K562 (cell line): ENCODE results near the gene EXOC6. TPM values are rescaled to one million over a fixed set of nuclear protein-coding genes. Genes with fewer than 3 reads are reported as not detected.

ENCODE experiments used
- ATAC-seq: fragments of 200-7000 bp; cut with Tn5 transposase; 3 replicates; pipeline ENCODE4 v1.9.1; 2020; ENCODE audit warnings: moderate library complexity
- BruUV-seq: library from RNA; stranded (reverse); fragments of 400-500 nt; replicated peaks from 2 replicates; lab custom pipeline; 2021; lab: Mats Ljungman, UMichigan
- CTCF ChIA-PET: fragments of 300-600 bp; formaldehyde crosslinking; extraction: SDS; loops from one replicate; lab custom pipeline; 2021; ENCODE audit warnings: low intra/inter-chr PET ratio; lab: Yijun Ruan, JAX
- POLR2A ChIA-PET: fragments of 300-600, 350-650 bp; sonication (Branson Sonifier 250); formaldehyde crosslinking; extraction: SDS; loops from one replicate; lab custom pipeline; 2021; ENCODE audit warnings: antibody characterized with exemption, inconsistent platforms; lab: Yijun Ruan, JAX
- DNase-seq, 4 experiments: peaks; one replicate each; pipeline versions ENCODE4 v3.0.0 to v3.0.0-alpha.2; 2011 to 2018; ENCODE audit warnings: low spot score in 3 of 4, mixed read lengths in 3 of 4; ENCODE audit errors: extremely low read depth in 1 of 4
- FAIRE-seq: peaks from 2 replicates; lab custom pipeline; 2011; peaks lifted over from hg19 to GRCh38; lab: Jason Lieb, UNC
- H2AFZ ChIP-seq: 2 replicates; pipeline ENCODE4 v1.6.0; 2011; ENCODE audit warnings: low read depth, low read length, control low read depth, inconsistent platforms
- H3K27ac ChIP-seq: fragments of 200-600 bp; 3 replicates; pipeline ENCODE4 v1.8.0; 2011; ENCODE audit warnings: low read depth, mild to moderate bottlenecking, control low read depth, inconsistent platforms, low read length, moderate library complexity, mixed read lengths; ENCODE audit errors: extremely low read depth
- H3K27me3 ChIP-seq, 2 experiments: fragments of 300-600 bp in 1 of 2; 2 replicates in 1 of 2; 3 replicates in 1 of 2; pipeline versions ENCODE4 v1.6.0 to v1.8.0; 2011; ENCODE audit warnings: inconsistent platforms in 2 of 2, low read length in 2 of 2, mild to moderate bottlenecking in 1 of 2, mixed read lengths in 1 of 2, moderate library complexity in 1 of 2; ENCODE audit not compliant: control insufficient read depth in 2 of 2, insufficient read depth in 2 of 2
- H3K36me3 ChIP-seq: fragments of 300-600 bp; 3 replicates; pipeline ENCODE4 v1.8.0; 2011; ENCODE audit warnings: mild to moderate bottlenecking, low read length, inconsistent platforms; ENCODE audit not compliant: control insufficient read depth, insufficient read depth
- H3K4me1 ChIP-seq, 2 experiments: fragments of 200-600 bp in 1 of 2; replicated peaks in 1 of 2; 2 replicates in 1 of 2; 3 replicates in 1 of 2; pipeline versions ENCODE4 v1.5.1 to v1.8.0; 2011; ENCODE audit warnings: inconsistent platforms in 2 of 2, low read length in 2 of 2, mild to moderate bottlenecking in 1 of 2, mixed read lengths in 1 of 2, moderate library complexity in 1 of 2; ENCODE audit not compliant: control insufficient read depth in 2 of 2, insufficient read depth in 2 of 2
- H3K4me2 ChIP-seq: 2 replicates; pipeline ENCODE4 v1.6.1; 2011; ENCODE audit warnings: low read length, control low read depth, inconsistent platforms, mixed read lengths; ENCODE audit not compliant: insufficient read depth
- H3K4me3 ChIP-seq: fragments of 200-600 bp; sonication (generic), shearing (Covaris generic); 2 replicates; pipeline ENCODE4 v1.5.1; 2016; ENCODE audit warnings: control low read depth, inconsistent platforms
- H3K79me2 ChIP-seq: fragments of 200-600 bp; 3 replicates; pipeline ENCODE4 v1.8.0; 2011; ENCODE audit warnings: low read length, inconsistent platforms; ENCODE audit not compliant: control insufficient read depth, insufficient read depth
- H3K9ac ChIP-seq, 2 experiments: 2 replicates each; pipeline versions ENCODE4 v1.6.0 to v1.6.1; 2011; ENCODE audit warnings: low read depth in 2 of 2, low read length in 2 of 2, control low read depth in 1 of 2, inconsistent platforms in 1 of 2, mild to moderate bottlenecking in 1 of 2, mixed read lengths in 1 of 2; ENCODE audit not compliant: insufficient read depth in 1 of 2
- H3K9me1 ChIP-seq: one replicate; pipeline ENCODE4 v1.6.0; 2011; ENCODE audit warnings: inconsistent platforms, mild to moderate bottlenecking, low read length, moderate library complexity; ENCODE audit not compliant: control insufficient read depth, insufficient read depth
- H3K9me3 ChIP-seq: replicated peaks from 2 replicates; pipeline ENCODE4 v1.5.1; 2011; ENCODE audit warnings: low read depth, low read length, inconsistent platforms; ENCODE audit not compliant: control insufficient read depth, insufficient read depth
- H4K20me1 ChIP-seq: replicated peaks from 2 replicates; pipeline ENCODE4 v1.6.1; 2011; ENCODE audit warnings: low read length, inconsistent platforms, mixed read lengths; ENCODE audit not compliant: control insufficient read depth, insufficient read depth
- ARID4B ChIP-seq: sonication (generic); formaldehyde crosslinking; IDR thresholded peaks from 2 replicates; pipeline ENCODE4 v1.8.0; 2022; ENCODE audit warnings: mild to moderate bottlenecking, missing genetic modification reagents
- C11orf30 ChIP-seq: fragments of 450-650 bp; IDR thresholded peaks from 2 replicates; pipeline ENCODE4 v1.6.1; 2016; ENCODE audit warnings: low read depth, mild to moderate bottlenecking
- MTF1 ChIP-seq: fragments of 250-450 bp; sonication (Bioruptor Pico); IDR thresholded peaks from 2 replicates; pipeline ENCODE4 v1.9.0; 2021; ENCODE audit warnings: moderate library complexity, mild to moderate bottlenecking, inconsistent platforms, borderline replicate concordance
- XRCC4 ChIP-seq: IDR thresholded peaks from one replicate; pipeline ENCODE4 v1.6.1; 2011; ENCODE audit not compliant: insufficient read depth, insufficient read length; ENCODE audit errors: extremely low read depth
- ZBTB17 ChIP-seq: fragments of 450-650 bp; formaldehyde crosslinking; IDR thresholded peaks from 2 replicates; pipeline ENCODE4 v1.4.0; 2020; ENCODE audit warnings: mild to moderate bottlenecking
- WGBS: fragments of 100-300 bp; shearing (Covaris generic); methylation state at CpG from one replicate; pipeline ENCODE4 v1.1.6; 2016; ENCODE audit warnings: low coverage, mixed read lengths; ENCODE audit not compliant: insufficient coverage; ENCODE audit errors: missing lambda C conversion rate; 5-methylcytosine and 5-hydroxymethylcytosine counted together
- in situ Hi-C: fragments of 300-500 bp; cut with MboI; formaldehyde crosslinking; loops from 4 replicates; pipeline ENCODE4 v1.15.0; 2018; ENCODE audit warnings: inconsistent platforms, mixed read lengths
- intact Hi-C: fragments of 100-400 bp; cut with micrococcal nuclease; formaldehyde crosslinking; loops from 2 replicates; pipeline ENCODE4 v1.14.2; 2022
- polyA plus RNA-seq, 8 experiments: library from polyadenylated mRNA; depleted of rRNA in 4 of 8; stranded (reverse) in 5 of 8; unstranded in 3 of 8; fragments of >200 nt; fragmentation: Nextera tagmentation in 2 of 8; fragmentation: Illumina TruSeq in 1 of 8; extraction: Ambion mirVana in 2 of 8; extraction: Trizol in 1 of 8; gene quantifications; 2 replicates each; pipeline versions ENCODE4 v1.2.1 to v1.2.3, GENCODE V29; 2011 to 2014; ENCODE audit warnings: inconsistent platforms in 1 of 8, missing spikeins in 1 of 8
- total RNA-seq, 7 experiments: library from RNA; depleted of rRNA in 6 of 7; stranded (reverse); fragments of >200 nt in 6 of 7; fragmentation: Illumina TruSeq in 2 of 7; extraction: Trizol in 2 of 7; gene quantifications; 2 replicates each; pipeline versions ENCODE4 v1.2.1 to v1.2.3, GENCODE V29; 2011 to 2021; ENCODE audit warnings: low replicate concordance in 1 of 7
- TF ChIP-seq, protein P1 (sequence below): sonication (generic); formaldehyde crosslinking; IDR thresholded peaks from 2 replicates; pipeline ENCODE4 v1.8.1; 2022; ENCODE audit warnings: missing genetic modification reagents
- TF ChIP-seq, protein P2 (sequence below): fragments of 250-450 bp; sonication (Bioruptor Pico); IDR thresholded peaks from 2 replicates; pipeline ENCODE4 v1.5.1; 2021; ENCODE audit warnings: mild to moderate bottlenecking
- TF ChIP-seq, protein P3 (sequence below): sonication (generic); formaldehyde crosslinking; IDR thresholded peaks from 2 replicates; pipeline ENCODE4 v1.8.0; 2022; ENCODE audit warnings: missing genetic modification reagents, mild to moderate bottlenecking, moderate library complexity, borderline replicate concordance

EXOC6 gene
- total and polyA plus RNA-seq, 9 of the 15 experiments (the other 6 are each of a cell fraction or from before 2014, with no cell fraction given): 13.9 to 42.8 (median 24.9) TPM

DNA sequence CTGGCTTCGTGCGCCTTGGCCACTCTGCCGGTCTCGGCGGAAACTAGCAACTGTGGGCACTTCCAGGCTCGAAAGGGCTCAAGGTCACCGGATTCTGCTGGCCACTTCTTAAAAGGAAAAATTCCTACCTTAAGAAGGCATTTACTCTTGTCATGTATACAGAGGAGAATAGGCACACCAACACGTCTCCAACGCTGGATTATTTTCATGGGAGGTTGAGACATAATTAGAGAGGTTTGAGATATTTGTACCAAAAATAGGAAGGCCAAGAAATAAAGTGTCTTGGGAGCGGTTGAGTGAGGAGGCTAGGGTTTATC, 220.9 kb downstream of the EXOC6 start:
- ATAC-seq: no peak
- Histone ChIP-seq H3K36me3 (0 out of 3 replicates have a peak, but pooled peaks cover 3% of the 10 kb centered on the region), H2AFZ (no peak overlapping the region), H3K9me3 (no peaks in the 10 kb centered on the region), H3K4me1 (peaks cover 25 to 55% of the 10 kb centered on the region in 2 experiments; a peak in 4 of 5 replicates), H3K27ac (no peak overlapping the region), H3K79me2 (no peaks in the 10 kb centered on the region), H3K27me3 (no peaks in the 10 kb centered on the region), H3K4me2 (no peak overlapping the region), H4K20me1 (no peaks in the 10 kb centered on the region), H3K9me1 (no peaks in the 10 kb centered on the region), H3K4me3 (no peak overlapping the region), H3K9ac (no peak overlapping the region; a peak in 1 of 4 replicates)
- FAIRE-seq: no peak
- CTCF ChIA-PET: no interaction called here
- in situ Hi-C loops: no loop called here
- no peak for DNase-seq
- intact Hi-C loops: no loop called here
- no peak for TF ChIP-seq MTF1 (CRISPR knock-in tag)
- TF ChIP-seq, protein P1, sequence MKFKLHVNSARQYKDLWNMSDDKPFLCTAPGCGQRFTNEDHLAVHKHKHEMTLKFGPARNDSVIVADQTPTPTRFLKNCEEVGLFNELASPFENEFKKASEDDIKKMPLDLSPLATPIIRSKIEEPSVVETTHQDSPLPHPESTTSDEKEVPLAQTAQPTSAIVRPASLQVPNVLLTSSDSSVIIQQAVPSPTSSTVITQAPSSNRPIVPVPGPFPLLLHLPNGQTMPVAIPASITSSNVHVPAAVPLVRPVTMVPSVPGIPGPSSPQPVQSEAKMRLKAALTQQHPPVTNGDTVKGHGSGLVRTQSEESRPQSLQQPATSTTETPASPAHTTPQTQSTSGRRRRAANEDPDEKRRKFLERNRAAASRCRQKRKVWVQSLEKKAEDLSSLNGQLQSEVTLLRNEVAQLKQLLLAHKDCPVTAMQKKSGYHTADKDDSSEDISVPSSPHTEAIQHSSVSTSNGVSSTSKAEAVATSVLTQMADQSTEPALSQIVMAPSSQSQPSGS (CRISPR knock-in tag): no peak
- TF ChIP-seq C11orf30: no peak
- TF ChIP-seq, protein P2, sequence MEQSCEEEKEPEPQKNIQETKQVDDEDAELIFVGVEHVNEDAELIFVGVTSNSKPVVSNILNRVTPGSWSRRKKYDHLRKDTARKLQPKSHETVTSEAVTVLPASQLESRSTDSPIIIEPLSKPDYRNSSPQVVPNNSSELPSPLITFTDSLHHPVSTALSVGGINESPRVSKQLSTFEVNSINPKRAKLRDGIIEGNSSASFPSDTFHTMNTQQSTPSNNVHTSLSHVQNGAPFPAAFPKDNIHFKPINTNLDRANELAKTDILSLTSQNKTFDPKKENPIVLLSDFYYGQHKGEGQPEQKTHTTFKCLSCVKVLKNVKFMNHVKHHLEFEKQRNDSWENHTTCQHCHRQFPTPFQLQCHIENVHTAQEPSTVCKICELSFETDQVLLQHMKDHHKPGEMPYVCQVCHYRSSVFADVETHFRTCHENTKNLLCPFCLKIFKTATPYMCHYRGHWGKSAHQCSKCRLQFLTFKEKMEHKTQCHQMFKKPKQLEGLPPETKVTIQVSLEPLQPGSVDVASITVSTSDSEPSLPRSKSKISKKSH (CRISPR knock-in tag): no peak
- no peak for TF ChIP-seq XRCC4
- no peak for TF ChIP-seq ZBTB17 (CRISPR knock-in tag)
- no peak for TF ChIP-seq ARID4B (CRISPR knock-in tag)
- TF ChIP-seq, protein P3, sequence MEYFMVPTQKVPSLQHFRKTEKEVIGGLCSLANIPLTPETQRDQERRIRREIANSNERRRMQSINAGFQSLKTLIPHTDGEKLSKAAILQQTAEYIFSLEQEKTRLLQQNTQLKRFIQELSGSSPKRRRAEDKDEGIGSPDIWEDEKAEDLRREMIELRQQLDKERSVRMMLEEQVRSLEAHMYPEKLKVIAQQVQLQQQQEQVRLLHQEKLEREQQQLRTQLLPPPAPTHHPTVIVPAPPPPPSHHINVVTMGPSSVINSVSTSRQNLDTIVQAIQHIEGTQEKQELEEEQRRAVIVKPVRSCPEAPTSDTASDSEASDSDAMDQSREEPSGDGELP: no peak
- POLR2A ChIA-PET: no interaction called here
- 90% methylated on average over 8 of the region's 10 CpGs for WGBS
- no TSS peak for BruUV-seq
